ENCODE measurements around the gene FGGY.
A peak's percentile ranks its signal among the peaks of the same experiment; 100 is the strongest.

The FGGY gene

GRCh38 chr1:59747420-59748024, 450.6 kb downstream of the FGGY start:
- H3K27ac ChIP-seq, result no peak overlapping the region
- POLR2A ChIA-PET (ENCODE audit: low non-redundant PET), result no interaction called here
- CTCF ChIA-PET, result interaction anchor here (0.6 to 1.0 kb wide), 2 partner anchors 49 to 1599 kb away, joined by 3 to 5 read pairs; no protein-coding TSS in a partner anchor
- no peak for TF ChIP-seq CTCF (conservative IDR thresholded peaks at IDR 0.05; ENCODE audit: low read depth)
- DNase-seq (ENCODE audit: low spot score), result no peak

GRCh38 chr1:59748123-59748522, 451.2 kb downstream of the FGGY start:
- H3K27ac ChIP-seq, result no peak overlapping the region
- POLR2A ChIA-PET (ENCODE audit: low non-redundant PET), result no interaction called here
- no peak for DNase-seq (ENCODE audit: low spot score)
- CTCF ChIA-PET, result no interaction called here
- TF ChIP-seq CTCF (conservative IDR thresholded peaks at IDR 0.05; ENCODE audit: low read depth), result no peak

GRCh38 chr1:59750328-59751003, 453.6 kb downstream of the FGGY start:
- CTCF ChIA-PET, result interaction anchor here (0.6 to 1.0 kb wide), 2 partner anchors 51 to 854 kb away, joined by 3 to 4 read pairs; no protein-coding TSS in a partner anchor

GRCh38 chr1:59751004-59751395, 454.1 kb downstream of the FGGY start:
- ChIA-PET CTCF (interaction anchor here (1.0 kb wide), 1 partner anchor 52 kb away, joined by 4 read pairs; no protein-coding TSS in a partner anchor), POLR2A (ENCODE audit: low non-redundant PET) (no interaction called here)
- no peak for TF ChIP-seq CTCF (conservative IDR thresholded peaks at IDR 0.05; ENCODE audit: low read depth)
- no peak for DNase-seq (ENCODE audit: low spot score)
- H3K27ac ChIP-seq, result no peak overlapping the region

More at GRCh38 chr1:59750328-59751003, 453.6 kb downstream of the FGGY start:
- TF ChIP-seq CTCF (conservative IDR thresholded peaks at IDR 0.05; ENCODE audit: low read depth), result no peak
- no peak overlapping the region for H3K27ac ChIP-seq
- DNase-seq (ENCODE audit: low spot score), result peak; percentile 88
- POLR2A ChIA-PET (ENCODE audit: low non-redundant PET), result no interaction called here

GRCh38 chr1:59751801-59752200, 454.9 kb downstream of the FGGY start:
- no peak overlapping the region for H3K27ac ChIP-seq
- no peak for TF ChIP-seq CTCF (conservative IDR thresholded peaks at IDR 0.05; ENCODE audit: low read depth)
- DNase-seq (ENCODE audit: low spot score), result no peak
- CTCF ChIA-PET, result interaction anchor here (0.6 kb wide), 1 partner anchor 298 kb away, joined by 3 read pairs; no protein-coding TSS in a partner anchor
- POLR2A ChIA-PET (ENCODE audit: low non-redundant PET), result no interaction called here

- TF ChIP-seq CTCF (conservative IDR thresholded peaks at IDR 0.05; ENCODE audit: low read depth), result no peak
- no peak for DNase-seq (ENCODE audit: low spot score)
- POLR2A ChIA-PET (ENCODE audit: low non-redundant PET), result no interaction called here
- CTCF ChIA-PET, result interaction anchor here (0.6 kb wide), 2 partner anchors 55 to 299 kb away, joined by 3 to 4 read pairs; no protein-coding TSS in a partner anchor
- H3K27ac ChIP-seq, result no peak overlapping the region
These were observed 455.9 kb downstream of the FGGY start for GRCh38 chr1:59752556-59753414.
